GM10266 (cell line): ENCODE results near the gene JDP2.
A peak's percentile ranks its signal among the peaks of the same experiment; 100 is the strongest.

ENCODE experiments used
- DNase-seq: peaks from one replicate; pipeline ENCODE4 v3.0.0; 2012; ENCODE audit errors: extremely low spot score
- TF ChIP-seq, protein P1 (sequence below): IDR thresholded peaks from 2 replicates; pipeline ENCODE4 v1.5.1; 2012; ENCODE audit warnings: mild to moderate bottlenecking, low read depth; ENCODE audit not compliant: control insufficient read depth, insufficient read depth; ENCODE audit errors: missing control alignments

Gene JDP2

GRCh38 chr14:75497701-75498100 is 69.9 kb downstream of the JDP2 start:
- TF ChIP-seq, protein P1, sequence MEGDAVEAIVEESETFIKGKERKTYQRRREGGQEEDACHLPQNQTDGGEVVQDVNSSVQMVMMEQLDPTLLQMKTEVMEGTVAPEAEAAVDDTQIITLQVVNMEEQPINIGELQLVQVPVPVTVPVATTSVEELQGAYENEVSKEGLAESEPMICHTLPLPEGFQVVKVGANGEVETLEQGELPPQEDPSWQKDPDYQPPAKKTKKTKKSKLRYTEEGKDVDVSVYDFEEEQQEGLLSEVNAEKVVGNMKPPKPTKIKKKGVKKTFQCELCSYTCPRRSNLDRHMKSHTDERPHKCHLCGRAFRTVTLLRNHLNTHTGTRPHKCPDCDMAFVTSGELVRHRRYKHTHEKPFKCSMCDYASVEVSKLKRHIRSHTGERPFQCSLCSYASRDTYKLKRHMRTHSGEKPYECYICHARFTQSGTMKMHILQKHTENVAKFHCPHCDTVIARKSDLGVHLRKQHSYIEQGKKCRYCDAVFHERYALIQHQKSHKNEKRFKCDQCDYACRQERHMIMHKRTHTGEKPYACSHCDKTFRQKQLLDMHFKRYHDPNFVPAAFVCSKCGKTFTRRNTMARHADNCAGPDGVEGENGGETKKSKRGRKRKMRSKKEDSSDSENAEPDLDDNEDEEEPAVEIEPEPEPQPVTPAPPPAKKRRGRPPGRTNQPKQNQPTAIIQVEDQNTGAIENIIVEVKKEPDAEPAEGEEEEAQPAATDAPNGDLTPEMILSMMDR = no peak
- DNase-seq = no peak

GRCh38 chr14:75499084-75499875 is 71.5 kb downstream of the JDP2 start:
- TF ChIP-seq, protein P1 = no peak
- DNase-seq = peak; percentile 54

DNA sequence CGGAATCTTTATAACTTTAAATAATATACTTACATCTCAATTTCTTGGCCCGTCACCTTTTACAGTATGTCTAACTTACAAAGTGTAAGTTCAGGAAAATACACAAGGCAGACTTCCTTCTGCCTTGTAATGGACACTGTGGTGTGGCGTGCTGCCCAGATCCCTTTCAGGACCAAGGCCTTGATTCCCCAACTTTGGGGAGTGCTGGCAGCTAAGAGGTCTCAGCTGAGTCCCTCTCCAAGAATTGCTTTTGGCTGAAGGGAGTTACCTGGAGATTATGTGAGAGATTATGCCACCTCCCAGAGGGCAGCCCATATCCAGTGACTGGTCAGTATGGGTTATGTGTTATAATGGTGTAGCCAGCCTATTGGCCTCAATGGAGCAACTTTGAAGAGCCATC is 73.3 kb downstream of the JDP2 start:
- TF ChIP-seq, protein P1 = no peak
- no peak for DNase-seq

GRCh38 chr14:75504411-75504810 is 76.6 kb downstream of the JDP2 start:
- TF ChIP-seq, protein P1 = no peak
- DNase-seq = no peak

- no peak for DNase-seq
- TF ChIP-seq, protein P1 = no peak
Observed at GRCh38 chr14:75506930-75507329, 79.1 kb downstream of the JDP2 start.

DNA sequence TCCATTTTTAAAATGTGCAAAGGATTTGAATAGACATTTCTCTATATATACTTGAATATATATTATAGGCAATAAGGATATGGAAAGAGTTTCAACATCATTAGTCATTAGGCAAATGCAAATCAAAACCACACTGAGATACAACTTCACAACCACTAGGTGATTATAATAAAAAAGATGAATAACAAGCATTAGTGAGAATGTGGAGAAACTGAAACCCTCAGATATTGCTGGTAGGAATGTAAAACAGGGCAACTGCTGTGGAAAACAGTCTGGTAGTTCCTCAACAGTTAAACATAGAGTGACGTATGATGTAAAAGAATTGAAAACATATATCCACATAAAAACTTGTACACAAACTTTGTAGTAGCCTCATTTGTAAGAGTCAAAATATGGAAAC is 82.7 kb downstream of the JDP2 start:
- TF ChIP-seq, protein P1 = no peak
- DNase-seq = no peak

- TF ChIP-seq, protein P1 = no peak
- no peak for DNase-seq
Observed at GRCh38 chr14:75511201-75511600, 83.4 kb downstream of the JDP2 start.
